GM21786 (cell line): ENCODE measurements around the gene DCC.

Source experiments
- ATAC-seq: cut with Tn5 transposase; IDR thresholded peaks from one replicate; pipeline ENCODE4 v1.9.1; 2021; ENCODE audit not compliant: unreplicated experiment

DCC gene

DNA sequence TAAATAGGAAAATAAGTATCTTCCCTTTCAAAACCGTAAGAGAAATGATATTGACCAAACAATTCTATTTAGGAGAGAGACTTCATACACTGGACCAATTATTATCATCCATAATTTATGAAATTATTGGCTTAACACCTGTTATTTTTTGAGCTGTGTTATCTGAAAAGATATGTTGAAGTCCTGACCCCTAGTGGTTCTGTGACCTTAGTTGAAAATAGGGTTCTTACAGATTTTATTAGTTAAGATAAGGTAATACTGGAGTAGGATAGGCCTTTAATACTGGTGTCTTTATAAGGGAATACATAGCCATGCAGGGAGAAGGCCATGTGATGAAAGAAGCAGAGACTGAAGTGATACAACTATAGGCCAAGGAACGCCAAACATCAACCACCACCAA, 659.6 kb downstream of the DCC start:
- no peak for ATAC-seq

DNA sequence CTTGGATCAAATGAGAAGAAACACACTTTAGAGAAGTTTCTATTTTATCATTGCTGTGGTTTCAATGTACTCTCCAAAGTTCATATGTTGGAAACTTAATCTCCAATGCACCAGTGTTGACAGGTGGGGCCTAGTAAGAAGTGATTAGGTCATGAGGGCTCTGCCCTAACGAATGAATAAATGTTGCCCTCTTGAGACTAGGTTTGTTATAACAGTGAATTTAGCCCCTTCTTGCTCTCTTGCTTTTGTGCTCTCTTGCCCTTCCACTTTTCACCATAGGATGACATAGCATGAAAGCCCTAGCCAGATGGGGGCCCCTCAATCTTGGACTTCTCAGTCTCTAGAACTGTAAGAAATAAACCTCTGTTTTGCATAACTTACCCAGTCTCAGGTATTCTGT, 664.8 kb downstream of the DCC start:
- ATAC-seq = no peak

DNA sequence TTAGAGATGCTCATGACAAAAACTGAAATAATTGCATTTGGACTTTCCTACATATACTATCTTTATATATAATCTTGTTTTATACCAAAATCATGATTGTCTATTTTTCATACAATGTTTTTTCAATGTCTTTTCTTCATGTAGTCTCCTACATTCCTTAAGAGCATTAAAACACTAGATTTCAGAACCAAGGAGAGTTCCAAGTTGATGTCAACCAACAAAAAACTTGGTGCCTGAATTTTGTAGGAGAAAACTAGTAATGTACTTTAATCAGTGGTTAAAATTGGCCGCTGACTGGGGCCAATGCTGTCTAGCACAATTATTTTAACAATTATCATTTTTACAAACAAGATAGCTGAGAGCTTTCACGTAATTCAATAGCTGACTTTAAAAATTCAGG, 678.8 kb downstream of the DCC start:
- no peak for ATAC-seq

DNA sequence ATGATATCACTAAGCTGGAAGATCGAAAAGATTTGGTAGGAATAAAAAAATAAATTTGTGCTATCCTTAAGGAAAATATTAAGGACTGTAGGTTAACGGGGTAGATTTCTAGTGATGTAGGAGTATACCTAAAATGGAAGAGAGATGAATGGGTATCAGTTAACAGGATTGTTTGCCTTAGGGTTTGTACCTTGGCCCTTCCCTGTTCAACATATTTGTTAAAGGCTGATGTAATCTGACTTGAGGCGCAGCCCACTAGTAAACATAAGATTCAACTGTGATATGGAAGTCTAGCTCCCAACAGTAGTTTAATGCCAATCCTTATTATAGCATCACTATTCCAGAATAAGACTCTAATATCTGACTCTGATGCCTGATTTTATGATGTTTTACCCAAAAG, 685.2 kb downstream of the DCC start:
- no peak for ATAC-seq

DNA sequence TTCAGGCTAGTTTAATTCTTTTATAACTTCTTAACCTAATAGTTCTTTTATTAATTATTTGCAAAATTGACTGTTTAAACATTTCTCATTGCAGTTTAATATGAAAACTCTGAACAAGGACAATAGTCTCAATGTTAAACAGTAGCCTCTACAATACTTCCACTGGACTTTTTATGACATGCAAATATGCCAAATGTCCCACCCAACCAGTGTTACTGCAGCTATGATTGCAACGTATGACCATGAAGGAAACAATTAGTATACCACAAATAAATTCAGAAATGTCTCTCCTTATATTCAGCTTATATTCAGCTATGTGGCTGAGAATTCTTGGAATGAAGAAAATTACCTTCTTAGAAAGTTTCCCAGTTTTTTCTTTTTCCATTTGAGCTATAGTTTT, 688.6 kb downstream of the DCC start:
- ATAC-seq = no peak

DNA sequence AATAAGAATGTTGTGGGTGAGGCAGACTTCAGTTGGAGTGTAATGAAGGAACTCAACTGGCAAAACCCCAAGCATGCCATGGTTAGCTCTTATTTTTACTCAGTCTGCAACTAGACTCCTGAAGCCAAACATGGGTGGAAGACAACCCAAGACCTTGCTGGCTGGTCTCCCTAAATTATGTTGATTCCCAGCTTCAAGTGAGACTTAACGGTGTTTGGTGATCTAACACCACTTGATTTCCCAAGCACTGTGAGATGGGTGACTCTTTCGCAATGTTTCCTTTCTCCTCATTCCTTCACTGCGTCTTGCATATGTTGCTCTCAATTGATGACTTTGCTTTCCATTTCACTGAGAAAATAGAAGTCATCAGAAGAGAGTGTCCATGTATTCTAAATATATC, 693.1 kb downstream of the DCC start:
- ATAC-seq = no peak

DNA sequence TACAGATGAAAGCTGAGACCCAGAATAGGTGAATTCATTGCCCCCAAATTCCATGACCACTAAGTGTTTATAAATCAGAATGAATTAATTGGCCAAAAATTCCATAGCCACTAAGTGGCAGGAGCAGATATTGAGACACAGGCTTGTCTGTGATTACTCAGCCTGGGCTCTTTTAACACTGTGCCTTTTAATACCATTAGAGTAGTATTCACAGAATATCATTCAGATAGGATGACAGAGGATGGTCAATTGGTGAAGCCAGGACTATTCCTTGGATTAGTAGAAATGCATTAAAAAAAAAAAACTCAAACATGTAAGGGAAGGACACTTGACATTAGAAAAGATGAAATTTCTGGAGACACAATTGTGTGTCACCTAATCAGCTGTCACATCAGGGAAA, 698.6 kb downstream of the DCC start:
- no peak for ATAC-seq

DNA sequence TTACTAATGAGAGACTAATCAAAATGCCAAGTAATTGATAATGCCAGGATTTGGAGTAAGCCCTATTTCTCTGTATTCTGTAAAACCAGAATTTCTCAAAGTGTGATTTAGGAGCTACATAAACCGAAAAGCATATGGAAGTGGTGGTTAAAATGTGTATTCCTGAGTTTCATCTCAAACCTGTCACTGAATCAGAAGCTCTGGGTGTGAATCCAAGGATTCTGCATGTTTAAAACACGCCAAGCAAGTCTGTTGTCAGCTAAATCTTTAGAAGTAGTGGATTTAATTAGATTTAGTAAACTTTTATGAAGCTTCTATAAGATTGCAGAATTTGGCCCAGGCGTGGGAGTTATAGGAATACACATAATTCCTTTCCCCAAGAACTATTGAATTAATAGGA, 700.3 kb downstream of the DCC start:
- ATAC-seq = no peak

DNA sequence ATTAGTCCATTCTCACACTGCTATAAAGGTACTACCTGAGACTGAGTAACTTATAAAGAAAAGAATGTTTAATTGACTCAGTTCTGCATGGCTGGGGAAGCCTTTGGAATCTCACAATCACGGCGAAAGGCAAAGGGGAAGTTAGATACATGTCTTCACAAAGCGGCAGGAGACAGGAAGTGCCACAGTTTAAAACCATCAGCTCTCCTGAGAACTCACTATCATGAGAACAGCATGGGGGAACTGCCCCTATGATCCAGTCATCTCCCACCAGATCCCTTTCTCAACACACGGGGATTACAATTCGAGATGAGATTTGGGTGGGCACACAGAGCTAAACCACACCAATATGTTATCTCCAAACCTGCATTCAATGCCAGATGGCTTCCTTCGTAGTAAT, 716.1 kb downstream of the DCC start:
- ATAC-seq = no peak

DNA sequence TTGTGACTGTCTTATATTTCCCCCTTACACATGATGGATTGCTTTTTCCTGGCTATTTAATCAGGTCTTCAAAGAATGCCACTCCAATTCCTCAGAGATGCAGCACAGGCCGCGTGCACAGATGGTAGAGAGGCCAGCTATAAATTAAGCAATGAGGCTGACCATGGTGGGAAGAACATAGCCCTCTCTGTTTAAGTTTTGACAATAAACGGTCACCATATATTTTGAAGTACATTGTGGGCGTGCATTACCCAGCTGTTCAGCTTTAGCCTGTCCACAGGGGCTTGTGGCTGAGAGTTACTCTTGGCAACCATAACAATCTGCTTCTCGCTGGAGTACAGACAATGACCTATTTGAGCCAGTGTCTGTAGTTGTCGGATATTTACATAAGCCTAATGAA, 730.8 kb downstream of the DCC start:
- ATAC-seq = no peak

DNA sequence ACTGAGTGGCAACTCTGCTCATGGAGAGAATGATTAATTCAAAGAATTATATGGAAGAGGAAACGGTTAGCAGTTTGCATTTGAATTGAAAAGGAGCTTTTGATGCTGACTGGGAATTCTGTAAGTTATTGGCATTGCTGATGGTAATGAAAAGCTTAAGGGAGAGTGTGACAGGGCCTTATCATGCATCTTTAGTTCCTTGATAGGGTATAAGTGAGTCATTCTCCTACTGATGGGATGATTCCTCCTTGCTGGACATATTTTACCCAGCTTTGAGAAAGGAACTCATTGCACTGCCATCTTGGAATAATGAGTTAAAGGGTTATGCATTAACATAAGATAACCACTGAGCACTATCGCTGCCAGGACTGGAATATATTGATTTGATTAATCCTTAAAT, 740.7 kb downstream of the DCC start:
- ATAC-seq = no peak

DNA sequence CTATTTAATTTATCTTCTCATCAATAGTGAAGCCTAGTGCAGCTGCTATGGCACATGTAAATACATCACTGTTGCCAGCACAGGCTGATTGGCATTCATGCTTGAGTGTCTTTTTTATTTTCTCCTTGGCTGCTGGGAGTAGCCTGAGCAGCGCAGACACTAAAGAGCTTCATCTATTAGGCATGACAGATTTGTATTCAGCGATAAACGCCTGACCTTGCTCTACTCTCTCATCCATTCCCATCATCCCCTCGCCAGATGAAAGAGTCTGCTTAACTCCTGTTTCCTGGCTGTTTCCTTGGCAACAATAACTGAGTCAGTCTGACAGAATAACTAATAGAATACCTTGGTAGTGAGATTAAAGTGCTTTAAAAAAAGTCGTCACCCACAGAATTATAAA, 753.6 kb downstream of the DCC start:
- no peak for ATAC-seq

DNA sequence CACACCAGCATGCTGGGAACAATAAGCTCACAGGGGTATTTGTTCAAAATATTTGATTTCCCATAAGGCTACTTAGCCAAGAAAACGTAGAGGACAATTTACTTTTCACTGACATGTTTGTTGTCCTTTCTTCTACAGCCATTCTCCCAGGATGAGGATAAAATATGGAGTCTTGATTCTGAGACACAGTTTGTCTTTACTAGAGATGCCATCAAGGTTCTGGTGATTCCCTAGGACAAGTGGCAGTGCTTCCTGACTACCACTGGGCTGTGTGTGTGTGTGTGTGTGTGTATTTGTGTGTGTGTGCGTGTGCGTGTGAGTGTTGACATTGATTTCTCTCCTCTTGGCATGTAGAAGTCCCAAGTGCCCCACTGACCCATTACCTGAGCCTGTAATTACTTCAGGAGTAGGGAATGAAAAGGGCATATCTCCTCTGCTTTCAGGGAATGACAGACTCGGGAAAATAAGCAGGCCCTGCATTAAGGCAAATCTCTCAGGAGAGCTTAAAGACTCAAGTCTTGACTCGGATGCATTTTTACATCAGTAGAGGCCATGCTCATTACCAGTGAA, 761.6 kb downstream of the DCC start:
- no peak for ATAC-seq

DNA sequence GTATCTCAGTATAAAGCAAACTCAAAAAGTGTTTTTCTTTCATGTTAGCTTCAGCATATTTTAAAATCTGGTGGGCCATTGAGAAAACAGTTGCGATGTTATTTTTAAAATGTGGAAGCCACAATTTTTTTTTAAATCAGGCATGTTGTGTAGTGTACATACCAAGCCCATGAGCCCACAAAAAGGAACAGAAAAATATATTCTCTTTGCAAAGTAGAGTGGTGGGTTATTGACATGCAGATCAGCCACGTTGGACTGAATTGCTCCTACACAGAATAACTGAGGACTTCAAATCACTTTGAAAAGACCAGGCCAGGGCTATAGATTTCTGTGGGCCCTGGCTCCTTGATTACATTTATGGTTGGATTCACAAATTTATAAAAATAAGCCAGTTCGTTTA, 774.4 kb downstream of the DCC start:
- ATAC-seq = no peak

DNA sequence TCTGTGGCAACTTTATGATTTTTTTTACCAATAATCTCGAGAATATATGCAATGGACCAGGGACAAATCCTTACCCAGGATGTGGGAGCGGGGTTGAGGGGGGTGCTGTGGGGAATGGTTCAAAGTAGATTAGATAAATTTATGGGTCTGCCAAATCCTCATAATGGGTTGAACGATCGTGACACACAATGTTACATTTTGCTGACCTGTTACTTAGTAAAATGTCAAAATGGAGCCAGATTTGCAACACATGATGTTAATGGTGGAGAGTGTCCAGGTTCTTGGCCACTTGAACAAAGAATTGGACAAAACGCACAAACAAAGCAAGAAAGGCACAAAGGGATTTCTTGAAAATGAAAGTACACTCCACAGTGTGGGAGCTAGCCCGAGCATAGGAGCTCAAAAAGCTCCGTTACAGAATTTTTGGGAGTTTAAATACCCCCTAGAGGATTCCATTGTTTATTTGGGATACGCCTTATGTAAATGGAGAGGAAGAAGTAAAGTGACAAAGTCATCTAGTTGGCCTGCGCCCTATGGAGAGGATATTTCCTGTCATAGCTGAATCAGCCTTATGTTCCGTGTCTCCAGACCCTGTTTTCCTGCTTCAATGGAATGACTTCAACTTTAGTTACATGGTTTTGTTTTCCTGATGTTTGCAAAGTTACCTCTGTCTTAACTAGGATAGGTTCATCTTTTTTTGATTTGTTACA, 776.0 kb downstream of the DCC start:
- ATAC-seq = no peak

DNA sequence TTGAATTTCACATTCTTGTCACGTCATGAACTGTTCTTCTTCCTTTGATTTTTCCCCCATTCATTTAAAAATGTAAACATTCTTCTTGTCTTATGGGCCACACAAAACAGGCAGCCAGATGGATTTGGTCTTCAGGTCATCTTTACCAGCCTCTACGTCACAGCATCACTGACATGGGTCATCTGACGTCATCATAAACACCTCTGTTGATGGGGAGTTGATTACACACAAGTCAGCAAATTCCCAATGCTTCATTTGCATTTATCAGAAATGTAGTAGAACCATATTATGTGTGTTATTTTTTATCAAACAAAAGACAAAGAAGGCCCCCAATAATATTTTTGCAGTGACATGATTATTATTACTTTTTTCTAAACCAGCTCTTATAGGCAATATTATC, 777.9 kb downstream of the DCC start:
- ATAC-seq = no peak

DNA sequence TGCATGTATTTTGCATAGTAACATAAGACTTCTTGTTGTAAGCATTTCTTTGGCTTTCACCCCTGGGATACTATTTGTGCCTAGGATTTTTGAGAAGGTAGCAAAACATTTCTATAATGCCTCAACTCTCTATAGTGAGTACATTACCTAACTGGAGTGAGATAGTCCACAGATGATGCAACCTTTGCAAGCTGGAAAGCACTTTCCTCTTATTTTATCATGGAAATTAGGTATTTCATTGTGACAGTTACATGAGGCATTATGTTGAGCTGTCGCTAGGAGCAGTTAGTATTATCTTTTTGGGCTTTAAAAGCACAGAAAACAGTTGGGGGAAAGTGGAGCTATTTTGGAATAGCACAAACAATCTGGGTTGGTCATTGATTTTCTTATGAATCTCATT, 786.2 kb downstream of the DCC start:
- ATAC-seq = no peak

DNA sequence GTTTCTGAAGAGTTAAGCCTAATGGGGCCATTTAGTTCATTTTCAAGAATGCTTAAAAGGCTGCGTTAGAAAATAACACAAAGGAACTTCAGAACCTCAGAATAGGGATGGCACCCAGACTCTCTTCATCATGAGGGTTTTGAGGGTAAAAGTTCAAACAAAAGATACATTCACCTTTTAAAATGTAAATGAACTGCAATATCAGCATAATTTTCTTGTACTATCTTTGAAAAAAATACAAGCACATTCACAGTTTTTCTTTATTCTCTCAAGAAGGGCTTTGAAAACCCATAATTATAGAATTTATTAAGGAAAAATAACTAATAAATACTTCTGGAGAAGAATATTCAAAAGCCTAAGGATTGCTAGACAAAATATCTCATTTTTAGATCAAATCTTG, 791.0 kb downstream of the DCC start:
- no peak for ATAC-seq

DNA sequence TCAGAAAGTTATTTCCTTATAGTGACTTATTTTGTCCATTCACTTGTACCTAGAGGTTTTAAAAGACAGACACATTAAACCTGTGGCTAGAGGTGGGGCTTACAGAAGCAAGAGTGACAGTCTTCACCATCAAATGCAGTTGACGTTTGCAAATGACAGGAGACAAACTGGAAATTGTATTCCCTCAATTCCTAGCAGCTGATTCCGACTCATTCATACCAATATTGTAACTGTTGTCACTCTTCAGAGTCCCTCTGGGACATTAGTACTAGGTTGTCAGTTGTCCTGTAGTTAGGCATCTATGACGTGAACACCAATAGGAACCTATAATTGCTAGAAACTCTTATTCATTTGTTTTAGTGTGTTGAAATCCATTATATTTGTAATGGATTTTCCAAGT, 794.7 kb downstream of the DCC start:
- no peak for ATAC-seq

DNA sequence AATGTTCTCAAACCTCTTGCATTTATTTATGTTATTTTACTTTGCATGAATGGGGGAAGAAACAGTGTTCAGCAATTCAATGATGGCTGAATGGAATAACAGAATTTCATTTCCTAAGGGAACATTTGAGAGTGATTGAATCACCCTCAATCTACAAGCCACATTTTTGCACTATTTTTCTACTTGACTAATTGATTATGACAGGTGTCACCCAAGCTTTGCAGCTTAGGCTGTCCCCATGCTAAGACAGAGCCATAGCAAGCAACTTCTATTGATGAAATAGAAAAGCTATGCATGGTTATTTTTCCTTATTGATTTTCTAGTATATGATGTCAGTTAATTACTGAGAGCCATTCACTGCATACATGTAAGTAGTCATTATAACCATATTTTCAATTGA, 795.7 kb downstream of the DCC start:
- no peak for ATAC-seq

DNA sequence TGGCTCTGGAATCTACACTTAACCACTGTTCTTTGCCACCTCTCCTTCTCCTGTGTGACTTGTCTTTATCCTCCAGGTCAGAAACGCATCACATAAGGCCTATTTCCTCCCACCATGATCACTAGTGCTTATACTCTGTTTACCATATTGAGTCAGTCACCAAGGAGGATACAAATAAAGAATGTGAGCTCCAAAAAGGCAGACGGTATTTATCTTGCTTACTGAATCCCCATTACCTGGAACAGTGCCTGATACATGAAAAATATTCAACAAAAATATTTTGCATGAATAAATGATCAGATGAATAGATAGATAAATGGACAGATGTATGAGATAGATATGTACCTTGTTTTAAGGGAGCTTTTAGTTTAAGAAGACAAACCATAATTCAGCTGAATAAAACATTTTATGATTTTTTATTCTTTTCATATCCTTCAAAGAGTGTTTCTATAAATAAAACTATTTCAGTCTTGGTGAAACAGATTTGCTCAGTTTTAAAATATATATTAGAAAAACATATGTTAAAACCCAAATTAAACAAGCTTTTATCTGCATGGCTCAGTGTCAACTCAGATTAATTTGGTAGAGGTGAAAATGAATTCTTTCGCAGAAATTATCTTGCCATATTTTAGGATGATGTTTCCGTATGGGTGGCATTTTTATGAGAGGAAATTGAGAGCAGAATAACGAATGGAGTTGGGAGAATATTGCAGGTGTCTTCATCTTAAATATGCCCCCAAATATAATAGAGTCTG, 799.9 kb downstream of the DCC start:
- ATAC-seq = no peak

DNA sequence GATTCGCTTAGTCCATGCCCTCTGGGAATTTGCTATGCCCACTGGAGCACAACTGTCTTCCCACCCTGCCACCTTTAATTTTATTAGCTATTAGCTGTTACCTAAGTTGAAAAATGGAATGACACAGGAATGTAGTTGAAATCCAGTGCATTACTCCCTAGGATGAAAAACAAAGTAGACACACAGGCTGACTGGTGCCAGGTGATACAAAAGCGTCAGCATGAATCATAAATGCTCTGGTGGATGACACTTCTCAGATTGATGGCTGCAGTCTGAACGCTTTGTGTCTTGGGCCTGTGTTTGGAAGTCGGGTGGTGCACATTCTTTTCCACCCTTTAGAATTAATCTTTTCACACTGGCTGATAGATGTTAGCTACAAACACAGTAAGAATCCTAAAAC, 802.0 kb downstream of the DCC start:
- no peak for ATAC-seq

DNA sequence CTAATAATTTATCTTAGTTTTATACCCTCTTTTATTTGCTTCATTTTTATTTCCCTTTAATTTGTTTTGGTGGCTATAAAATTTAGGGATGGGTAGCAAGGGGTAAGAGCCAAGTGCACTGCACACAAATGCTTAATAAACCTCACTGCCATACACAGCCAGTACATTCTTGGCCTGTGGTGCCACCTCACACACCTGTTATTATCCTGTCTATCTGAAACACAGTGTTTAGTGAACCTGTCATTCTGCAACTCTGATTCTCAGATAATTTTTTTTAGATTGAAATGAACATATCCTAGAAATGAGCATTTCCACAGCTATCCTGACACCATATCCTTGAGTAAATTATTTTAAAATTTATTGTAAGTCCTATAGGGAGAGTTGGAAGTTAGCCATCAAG, 807.5 kb downstream of the DCC start:
- ATAC-seq = no peak
